CD4-positive, alpha-beta T cell treated with Interleukin-6 at 100 ng/mL for 8 hours (primary cell): ENCODE data around the gene WRNIP1.

Source experiments
- DNase-seq: peaks from one replicate; pipeline ENCODE4 v3.0.0-alpha.2; 2020; ENCODE audit warnings: mixed read lengths, low spot score

Gene WRNIP1

GRCh38 chr6:2807342-2808090 lies 42.3 kb downstream of the WRNIP1 start:
- DNase-seq = no peak

- no peak for DNase-seq
Observed at GRCh38 chr6:2809015-2809414, 43.8 kb downstream of the WRNIP1 start.

- no peak for DNase-seq
Observed at GRCh38 chr6:2810092-2810671, 45.0 kb downstream of the WRNIP1 start.

- no peak for DNase-seq
Observed at GRCh38 chr6:2812695-2813094, 47.5 kb downstream of the WRNIP1 start.

GRCh38 chr6:2816158-2816557 lies 51.0 kb downstream of the WRNIP1 start:
- DNase-seq = no peak

GRCh38 chr6:2817903-2818443 lies 52.8 kb downstream of the WRNIP1 start:
- no peak for DNase-seq

GRCh38 chr6:2818593-2818992 lies 53.4 kb downstream of the WRNIP1 start:
- DNase-seq = no peak

GRCh38 chr6:2819115-2819514 lies 53.9 kb downstream of the WRNIP1 start:
- DNase-seq = no peak

GRCh38 chr6:2819978-2820377 lies 54.8 kb downstream of the WRNIP1 start:
- no peak for DNase-seq

- no peak for DNase-seq
Observed at GRCh38 chr6:2820415-2820814, 55.2 kb downstream of the WRNIP1 start.

- DNase-seq = no peak
Observed at GRCh38 chr6:2821554-2821953, 56.4 kb downstream of the WRNIP1 start.

GRCh38 chr6:2823104-2823850 lies 58.1 kb downstream of the WRNIP1 start:
- no peak for DNase-seq

- no peak for DNase-seq
Observed at GRCh38 chr6:2826131-2826530, 60.9 kb downstream of the WRNIP1 start.

- no peak for DNase-seq
Observed at GRCh38 chr6:2827142-2827541, 61.9 kb downstream of the WRNIP1 start.

GRCh38 chr6:2828629-2829028 lies 63.4 kb downstream of the WRNIP1 start:
- DNase-seq = no peak

GRCh38 chr6:2829253-2829652 lies 64.1 kb downstream of the WRNIP1 start:
- no peak for DNase-seq

GRCh38 chr6:2830183-2830582 lies 65.0 kb downstream of the WRNIP1 start:
- no peak for DNase-seq

- no peak for DNase-seq
Observed at GRCh38 chr6:2831392-2831791, 66.2 kb downstream of the WRNIP1 start.

GRCh38 chr6:2834262-2834661 lies 69.1 kb downstream of the WRNIP1 start:
- no peak for DNase-seq
